ENCODE results near the gene SLC22A13.
"Not testable (repeated sequence)": the region's sequence is repeated elsewhere in the genome, so short reads cannot be mapped to it uniquely, and the experiment has no call there.

SLC22A13 gene

DNA sequence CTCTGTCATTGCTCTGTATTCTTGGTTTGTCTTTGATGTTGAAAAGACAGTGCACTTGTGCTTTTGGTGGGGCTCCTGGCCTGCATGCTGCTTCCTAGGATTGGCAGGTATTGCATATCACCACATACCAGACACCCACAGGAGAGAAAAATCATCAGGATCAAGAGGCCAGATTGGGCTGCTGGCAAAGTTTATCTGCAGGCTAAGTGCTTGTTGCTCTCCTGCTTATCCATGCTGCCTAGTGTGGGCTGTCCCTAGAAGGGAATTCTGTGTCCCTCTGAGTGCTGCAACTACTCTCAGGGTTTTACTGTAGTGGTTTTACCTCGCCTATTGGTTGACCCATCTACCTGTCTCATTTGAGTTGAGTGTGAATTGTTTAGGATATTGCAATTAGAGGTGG lies 833 bp upstream of the SLC22A13 start:
- DNase-seq (ENCODE audit: low read depth in 2 of 2) = no peak

DNA sequence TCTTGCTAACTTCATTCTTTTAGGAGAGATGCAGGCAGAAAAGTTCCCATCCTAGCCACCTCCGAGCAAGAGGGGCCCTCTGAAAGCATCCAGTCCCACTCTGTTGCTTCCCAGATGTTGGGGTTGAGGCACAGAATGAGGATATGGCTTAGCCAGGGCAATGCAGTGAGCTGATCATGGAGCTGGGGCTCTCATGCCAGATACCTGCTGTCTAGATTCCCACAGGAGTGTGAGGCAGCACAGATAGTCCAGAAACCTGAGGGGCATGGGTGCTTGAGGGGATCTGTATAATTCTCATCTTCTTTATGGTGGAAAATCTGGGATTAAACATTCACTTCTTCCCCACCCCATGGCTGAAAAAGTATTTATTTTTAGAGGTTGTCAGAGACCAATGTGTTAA lies 1.2 kb downstream of the SLC22A13 start:
- no peak for DNase-seq (ENCODE audit: low read depth in 2 of 2)

DNA sequence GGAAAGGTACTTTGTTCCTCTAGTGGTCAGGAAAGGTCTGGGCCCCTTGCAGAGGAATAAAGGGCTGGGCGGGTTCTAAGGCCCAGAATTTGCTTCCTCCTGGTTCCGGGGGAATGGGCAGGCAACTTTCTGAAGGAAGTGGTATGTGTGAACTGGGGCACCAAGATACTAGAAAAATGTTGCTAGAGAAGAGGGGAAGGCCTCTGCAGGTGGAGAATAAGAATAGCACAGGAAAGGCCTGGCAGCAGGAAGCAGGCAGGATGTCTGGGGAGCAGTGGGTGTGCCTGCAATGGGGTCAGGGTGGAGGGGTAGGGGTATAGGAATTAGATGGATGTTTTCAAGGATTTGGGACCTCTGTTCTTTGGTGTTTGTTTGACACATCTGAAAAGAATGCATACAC lies 2.0 kb downstream of the SLC22A13 start:
- DNase-seq (ENCODE audit: low read depth in 2 of 2) = no peak

DNA sequence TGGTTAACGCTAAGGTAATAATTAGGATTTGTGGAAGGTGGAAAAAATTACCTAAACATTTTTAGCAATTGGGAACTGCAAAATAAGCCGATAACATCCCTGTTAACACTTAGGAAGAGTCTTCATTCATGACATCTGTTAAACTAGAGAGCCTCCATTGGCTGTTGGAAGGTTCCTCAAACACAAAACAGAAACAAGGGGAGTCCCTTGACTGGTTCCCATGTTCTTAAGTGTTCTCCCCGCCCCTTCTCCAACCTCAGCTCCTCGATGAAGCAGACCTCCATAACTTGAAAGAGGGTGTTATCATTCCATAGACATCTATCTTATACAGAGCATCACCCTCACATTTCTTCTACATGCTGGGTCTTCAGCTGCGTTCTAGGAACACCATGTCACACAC lies 2.5 kb downstream of the SLC22A13 start:
- DNase-seq (ENCODE audit: low read depth in 2 of 2) = no peak

- DNase-seq (ENCODE audit: low read depth in 2 of 2) = no peak
These were observed 2.9 kb downstream of the SLC22A13 start for GRCh38 chr3:38268522-38268921.

GRCh38 chr3:38270606-38271005 lies 5.0 kb downstream of the SLC22A13 start:
- DNase-seq (ENCODE audit: low read depth in 2 of 2) = no peak

GRCh38 chr3:38271553-38271952 lies 5.9 kb downstream of the SLC22A13 start:
- DNase-seq (ENCODE audit: low read depth in 2 of 2) = no peak

DNA sequence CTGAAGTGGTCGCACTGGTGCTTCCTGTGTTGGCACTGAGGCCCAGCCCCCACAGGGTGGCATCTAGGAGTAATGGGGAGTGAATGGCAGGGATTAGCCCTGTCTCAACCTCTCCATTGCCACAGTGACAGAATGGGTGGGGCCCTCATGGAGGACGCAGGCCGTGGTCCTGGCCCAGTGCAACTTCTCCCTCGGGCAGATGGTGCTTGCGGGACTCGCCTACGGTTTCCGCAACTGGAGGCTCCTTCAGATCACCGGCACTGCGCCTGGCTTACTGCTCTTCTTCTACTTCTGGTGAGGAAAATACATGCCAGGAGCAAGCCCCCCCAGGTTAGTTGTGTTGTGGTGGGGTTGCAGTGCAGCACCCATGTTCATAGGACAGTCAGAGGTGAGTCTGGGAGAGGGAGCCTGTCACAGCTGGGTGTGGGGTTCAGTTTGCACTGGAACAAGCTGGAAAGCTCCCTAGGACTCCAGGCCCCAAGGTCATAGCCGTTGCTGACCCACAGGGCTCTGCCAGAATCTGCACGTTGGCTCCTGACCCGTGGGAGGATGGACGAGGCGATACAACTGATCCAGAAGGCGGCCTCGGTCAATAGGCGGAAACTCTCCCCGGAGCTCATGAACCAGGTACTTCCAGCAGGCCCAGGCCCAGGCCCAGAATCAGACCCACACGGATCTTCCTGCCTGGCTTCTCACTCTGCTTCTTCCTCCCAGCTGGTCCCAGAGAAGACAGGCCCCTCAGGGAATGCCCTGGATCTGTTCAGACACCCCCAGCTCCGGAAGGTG lies 9.4 kb downstream of the SLC22A13 start:
- no peak for DNase-seq (ENCODE audit: low read depth in 2 of 2)

GRCh38 chr3:38275658-38276057 lies 10.0 kb downstream of the SLC22A13 start:
- DNase-seq (ENCODE audit: low read depth in 2 of 2) = no peak

DNA sequence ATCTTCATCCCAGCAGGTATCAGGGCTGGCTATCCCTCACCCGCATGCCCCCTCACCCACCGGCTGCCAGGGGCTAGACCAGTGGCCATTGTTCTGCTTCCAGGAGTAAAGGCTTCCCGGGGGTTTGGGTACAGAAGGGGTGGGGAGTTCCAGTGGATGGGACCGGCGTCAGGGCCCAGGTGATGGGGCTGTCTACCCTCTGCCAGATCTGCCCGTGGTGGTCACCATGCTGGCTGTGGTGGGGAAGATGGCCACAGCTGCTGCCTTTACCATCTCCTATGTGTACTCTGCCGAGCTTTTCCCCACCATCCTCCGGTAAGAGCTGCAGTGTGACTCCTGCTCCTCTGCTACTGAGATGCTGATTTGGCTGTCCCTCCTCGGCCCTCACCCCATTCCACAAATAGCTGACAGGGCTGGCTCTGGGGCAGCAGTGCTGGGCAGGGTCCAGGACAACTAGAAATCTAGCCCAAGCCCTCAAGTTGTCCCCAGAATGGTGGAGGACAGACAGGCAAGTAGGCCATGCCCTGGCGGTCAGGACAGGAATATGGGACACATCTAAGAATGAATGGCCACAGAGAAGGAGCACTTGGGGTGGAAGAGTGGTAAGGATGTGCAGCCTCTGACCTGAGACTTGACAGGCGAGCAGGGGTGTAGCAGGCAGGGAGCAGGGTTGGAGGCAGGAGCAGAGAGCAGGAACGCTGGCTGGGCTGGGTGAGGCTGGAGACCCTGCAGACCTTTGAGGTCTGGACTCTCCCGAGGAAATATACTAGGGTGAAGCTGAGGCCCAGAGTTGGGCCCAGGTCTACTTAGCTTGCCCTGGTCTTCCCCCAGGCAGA lies 10.7 kb downstream of the SLC22A13 start:
- no peak for DNase-seq (ENCODE audit: low read depth in 2 of 2)

DNA sequence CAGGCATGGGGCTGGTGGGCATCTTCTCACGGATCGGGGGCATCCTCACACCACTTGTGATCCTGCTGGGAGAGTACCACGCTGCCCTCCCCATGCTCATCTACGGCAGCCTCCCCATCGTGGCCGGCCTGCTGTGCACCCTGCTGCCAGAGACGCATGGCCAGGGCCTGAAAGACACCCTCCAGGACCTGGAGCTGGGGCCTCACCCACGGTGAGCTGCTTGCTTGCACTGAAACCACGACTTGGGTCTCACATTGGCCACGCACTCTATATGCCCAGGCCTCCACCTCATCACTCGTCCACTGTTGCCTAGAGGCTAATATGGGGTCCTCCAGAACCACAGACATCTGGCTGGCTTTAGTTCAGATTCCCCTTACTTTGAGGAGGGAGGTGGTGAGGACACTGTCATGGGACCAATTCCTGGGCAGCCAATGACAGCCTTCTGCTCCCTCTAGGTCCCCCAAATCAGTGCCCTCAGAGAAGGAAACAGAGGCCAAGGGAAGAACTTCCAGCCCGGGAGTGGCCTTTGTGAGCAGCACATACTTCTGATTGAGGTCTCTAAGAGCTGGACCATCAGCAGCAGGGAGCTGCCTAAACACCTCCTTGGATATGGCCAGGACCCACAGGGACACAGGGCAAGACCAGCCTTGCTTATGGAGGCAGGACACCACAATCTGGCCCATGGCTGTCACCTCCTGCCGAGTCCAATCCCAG lies 11.5 kb downstream of the SLC22A13 start:
- DNase-seq (ENCODE audit: low read depth in 2 of 2) = no peak

GRCh38 chr3:38278841-38279240 lies 13.2 kb downstream of the SLC22A13 start:
- DNase-seq (ENCODE audit: low read depth in 2 of 2) = no peak

DNA sequence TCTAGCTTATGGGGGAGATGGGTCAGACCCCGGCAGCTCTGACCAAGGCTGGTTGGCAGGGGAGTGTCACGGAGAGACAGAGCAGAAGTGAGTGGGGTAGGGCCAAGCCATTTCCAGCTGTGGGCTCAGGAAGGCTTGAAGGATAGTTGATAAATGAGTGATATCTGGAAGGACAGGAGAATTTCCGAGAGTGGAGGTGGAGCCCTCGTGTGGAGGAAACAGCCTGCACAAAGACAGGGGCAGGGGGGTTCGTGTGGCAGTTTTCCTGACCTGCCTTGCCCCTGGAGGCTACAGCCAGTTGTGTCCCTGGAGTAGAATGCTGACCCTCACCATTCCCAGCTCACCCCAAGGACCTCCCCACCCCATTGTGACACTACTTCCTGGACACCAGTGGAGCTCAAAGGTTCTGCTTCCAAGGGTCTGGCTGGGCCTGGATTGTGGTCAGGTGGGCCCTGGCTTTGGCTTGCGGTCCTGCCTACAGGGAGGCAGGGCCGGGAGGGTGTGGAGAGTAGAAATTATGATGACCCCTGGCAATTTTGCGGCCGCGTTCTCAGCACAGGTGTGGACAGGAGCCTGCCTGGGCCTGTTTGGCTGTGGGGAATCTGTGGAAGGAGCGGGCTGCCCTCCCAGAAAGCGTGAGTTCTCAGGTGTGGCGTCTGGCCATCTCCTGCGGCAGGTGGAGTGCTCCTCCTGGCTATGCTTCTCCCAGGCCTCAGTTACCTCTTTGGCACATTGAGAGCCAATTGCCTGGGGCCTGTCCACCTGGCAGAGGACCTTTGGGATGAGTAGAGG lies 16.5 kb downstream of the SLC22A13 start, which contains the start of gene SLC22A14:
Gene SLC22A14 (plus strand): TSS at position 400 of the 792 bp plus-strand sequence. CDS start 23,733 bp downstream, outside the sequence.
- no peak for DNase-seq (ENCODE audit: low read depth in 2 of 2)

GRCh38 chr3:38283810-38284755 lies 18.5 kb downstream of the SLC22A13 start:
- DNase-seq (ENCODE audit: low read depth in 2 of 2) = no peak

- DNase-seq (ENCODE audit: low read depth in 2 of 2) = no peak
These were observed 19.1 kb downstream of the SLC22A13 start for GRCh38 chr3:38284756-38285150.

- DNase-seq (ENCODE audit: low read depth in 2 of 2) = not testable (repeated sequence)
These were observed 23.9 kb downstream of the SLC22A13 start for GRCh38 chr3:38289286-38290217.

- DNase-seq (ENCODE audit: low read depth in 2 of 2) = not testable (repeated sequence)
These were observed 31.4 kb downstream of the SLC22A13 start for GRCh38 chr3:38297053-38297452.

- no peak for DNase-seq (ENCODE audit: low read depth in 2 of 2)
These were observed 31.9 kb downstream of the SLC22A13 start for GRCh38 chr3:38297537-38297936.
